CD4-positive, alpha-beta T cell treated with Interleukin-15 for 1 hour (primary cell): ENCODE data around the gene CYP2D6.
"Not testable (repeated sequence)": the region's sequence is repeated elsewhere in the genome, so short reads cannot be mapped to it uniquely, and the experiment has no call there.

ENCODE experiments used
- DNase-seq: peaks from one replicate; pipeline ENCODE4 v3.0.0-alpha.2; 2020

The CYP2D6 gene

GRCh38 chr22:42156598-42156997 lies 26.0 kb upstream of the CYP2D6 start:
- no peak for DNase-seq

GRCh38 chr22:42156121-42156520 lies 25.5 kb upstream of the CYP2D6 start:
- no peak for DNase-seq

- DNase-seq = no peak
These were observed 24.5 kb upstream of the CYP2D6 start for GRCh38 chr22:42155053-42155543.

- no peak for DNase-seq
These were observed 23.9 kb upstream of the CYP2D6 start for GRCh38 chr22:42154293-42155052.

- DNase-seq = no peak
These were observed 22.2 kb upstream of the CYP2D6 start for GRCh38 chr22:42152661-42153270.

GRCh38 chr22:42151924-42152635 lies 21.5 kb upstream of the CYP2D6 start:
- no peak for DNase-seq

GRCh38 chr22:42150727-42151590 lies 20.3 kb upstream of the CYP2D6 start:
- DNase-seq = no peak

GRCh38 chr22:42149798-42150197 lies 19.2 kb upstream of the CYP2D6 start:
- not testable (repeated sequence) for DNase-seq

- no peak for DNase-seq
These were observed 14.6 kb upstream of the CYP2D6 start for GRCh38 chr22:42145175-42145574.

GRCh38 chr22:42143859-42144822 lies 13.5 kb upstream of the CYP2D6 start:
- DNase-seq = not testable (repeated sequence)

- no peak for DNase-seq
These were observed 12.3 kb upstream of the CYP2D6 start for GRCh38 chr22:42142771-42143461.

- not testable (repeated sequence) for DNase-seq
These were observed 10.9 kb upstream of the CYP2D6 start for GRCh38 chr22:42141307-42142057.

- not testable (repeated sequence) for DNase-seq
These were observed 9.5 kb upstream of the CYP2D6 start for GRCh38 chr22:42140153-42140552.

GRCh38 chr22:42139508-42139907 lies 8.9 kb upstream of the CYP2D6 start:
- DNase-seq = not testable (repeated sequence)

GRCh38 chr22:42138972-42139371 lies 8.4 kb upstream of the CYP2D6 start:
- DNase-seq = no peak

- DNase-seq = no peak
These were observed 7.6 kb upstream of the CYP2D6 start for GRCh38 chr22:42138122-42138770.

- DNase-seq = not testable (repeated sequence)
These were observed 5.1 kb upstream of the CYP2D6 start for GRCh38 chr22:42135688-42136087.

GRCh38 chr22:42134100-42135020 lies 3.8 kb upstream of the CYP2D6 start:
- no peak for DNase-seq
